K562 (cell line): ENCODE results near the gene PSMC6. TPM values are rescaled to one million over a fixed set of nuclear protein-coding genes. Genes with fewer than 3 reads are reported as not detected.

Experiments
- ATAC-seq: fragments of 200-7000 bp; cut with Tn5 transposase; 3 replicates; pipeline ENCODE4 v1.9.1; 2020; ENCODE audit warnings: moderate library complexity
- BruUV-seq: library from RNA; stranded (reverse); fragments of 400-500 nt; replicated peaks from 2 replicates; lab custom pipeline; 2021; lab: Mats Ljungman, UMichigan
- CTCF ChIA-PET: fragments of 300-600 bp; formaldehyde crosslinking; extraction: SDS; loops from one replicate; lab custom pipeline; 2021; ENCODE audit warnings: low intra/inter-chr PET ratio; lab: Yijun Ruan, JAX
- POLR2A ChIA-PET: fragments of 300-600, 350-650 bp; sonication (Branson Sonifier 250); formaldehyde crosslinking; extraction: SDS; loops from one replicate; lab custom pipeline; 2021; ENCODE audit warnings: antibody characterized with exemption, inconsistent platforms; lab: Yijun Ruan, JAX
- DNase-seq, 4 experiments: peaks; one replicate each; pipeline versions ENCODE4 v3.0.0 to v3.0.0-alpha.2; 2011 to 2018; ENCODE audit warnings: low spot score in 3 of 4, mixed read lengths in 3 of 4; ENCODE audit errors: extremely low read depth in 1 of 4
- FAIRE-seq: peaks from 2 replicates; lab custom pipeline; 2011; peaks lifted over from hg19 to GRCh38; lab: Jason Lieb, UNC
- H2AFZ ChIP-seq: 2 replicates; pipeline ENCODE4 v1.6.0; 2011; ENCODE audit warnings: low read depth, low read length, control low read depth, inconsistent platforms
- H3K27ac ChIP-seq: fragments of 200-600 bp; 3 replicates; pipeline ENCODE4 v1.8.0; 2011; ENCODE audit warnings: low read depth, mild to moderate bottlenecking, control low read depth, inconsistent platforms, low read length, moderate library complexity, mixed read lengths; ENCODE audit errors: extremely low read depth
- H3K27me3 ChIP-seq, 2 experiments: fragments of 300-600 bp in 1 of 2; 2 replicates in 1 of 2; 3 replicates in 1 of 2; pipeline versions ENCODE4 v1.6.0 to v1.8.0; 2011; ENCODE audit warnings: inconsistent platforms in 2 of 2, low read length in 2 of 2, mild to moderate bottlenecking in 1 of 2, mixed read lengths in 1 of 2, moderate library complexity in 1 of 2; ENCODE audit not compliant: control insufficient read depth in 2 of 2, insufficient read depth in 2 of 2
- H3K36me3 ChIP-seq: fragments of 300-600 bp; 3 replicates; pipeline ENCODE4 v1.8.0; 2011; ENCODE audit warnings: mild to moderate bottlenecking, low read length, inconsistent platforms; ENCODE audit not compliant: control insufficient read depth, insufficient read depth
- H3K4me1 ChIP-seq, 2 experiments: fragments of 200-600 bp in 1 of 2; replicated peaks in 1 of 2; 2 replicates in 1 of 2; 3 replicates in 1 of 2; pipeline versions ENCODE4 v1.5.1 to v1.8.0; 2011; ENCODE audit warnings: inconsistent platforms in 2 of 2, low read length in 2 of 2, mild to moderate bottlenecking in 1 of 2, mixed read lengths in 1 of 2, moderate library complexity in 1 of 2; ENCODE audit not compliant: control insufficient read depth in 2 of 2, insufficient read depth in 2 of 2
- H3K4me2 ChIP-seq: 2 replicates; pipeline ENCODE4 v1.6.1; 2011; ENCODE audit warnings: low read length, control low read depth, inconsistent platforms, mixed read lengths; ENCODE audit not compliant: insufficient read depth
- H3K4me3 ChIP-seq: fragments of 200-600 bp; sonication (generic), shearing (Covaris generic); 2 replicates; pipeline ENCODE4 v1.5.1; 2016; ENCODE audit warnings: control low read depth, inconsistent platforms
- H3K79me2 ChIP-seq: fragments of 200-600 bp; 3 replicates; pipeline ENCODE4 v1.8.0; 2011; ENCODE audit warnings: low read length, inconsistent platforms; ENCODE audit not compliant: control insufficient read depth, insufficient read depth
- H3K9ac ChIP-seq, 2 experiments: 2 replicates each; pipeline versions ENCODE4 v1.6.0 to v1.6.1; 2011; ENCODE audit warnings: low read depth in 2 of 2, low read length in 2 of 2, control low read depth in 1 of 2, inconsistent platforms in 1 of 2, mild to moderate bottlenecking in 1 of 2, mixed read lengths in 1 of 2; ENCODE audit not compliant: insufficient read depth in 1 of 2
- H3K9me1 ChIP-seq: one replicate; pipeline ENCODE4 v1.6.0; 2011; ENCODE audit warnings: inconsistent platforms, mild to moderate bottlenecking, low read length, moderate library complexity; ENCODE audit not compliant: control insufficient read depth, insufficient read depth
- H3K9me3 ChIP-seq: replicated peaks from 2 replicates; pipeline ENCODE4 v1.5.1; 2011; ENCODE audit warnings: low read depth, low read length, inconsistent platforms; ENCODE audit not compliant: control insufficient read depth, insufficient read depth
- H4K20me1 ChIP-seq: replicated peaks from 2 replicates; pipeline ENCODE4 v1.6.1; 2011; ENCODE audit warnings: low read length, inconsistent platforms, mixed read lengths; ENCODE audit not compliant: control insufficient read depth, insufficient read depth
- CCNT2 ChIP-seq: IDR thresholded peaks from 2 replicates; pipeline ENCODE4 v1.6.1; 2011; ENCODE audit warnings: borderline replicate concordance, low read depth, mild to moderate bottlenecking, moderate library complexity, mixed read lengths, low read length; ENCODE audit not compliant: insufficient read length; ENCODE audit errors: extremely low read depth
- EGR1 ChIP-seq: fragments of 450-650 bp; conservative IDR thresholded peaks from 2 replicates; pipeline ENCODE4 v1.6.1; 2017; ENCODE audit warnings: mild to moderate bottlenecking
- FOSL1 ChIP-seq: fragments of 200-800 bp; sonication (Bioruptor generic); conservative IDR thresholded peaks from 2 replicates; pipeline ENCODE4 v1.6.1; 2016; ENCODE audit warnings: missing genetic modification characterization, missing compliant biosample characterization
- GABPA ChIP-seq: fragments of 200-800 bp; sonication (Bioruptor generic); conservative IDR thresholded peaks from 2 replicates; pipeline ENCODE4 v1.6.1; 2016; ENCODE audit warnings: low read depth, missing genetic modification characterization, missing compliant biosample characterization
- HMGN3 ChIP-seq: IDR thresholded peaks from 2 replicates; pipeline ENCODE4 v1.6.1; 2011; ENCODE audit warnings: borderline replicate concordance, low read depth, mild to moderate bottlenecking, mixed read lengths, low read length; ENCODE audit not compliant: insufficient read length; ENCODE audit errors: extremely low read depth
- KLF6 ChIP-seq: fragments of 250-450 bp; sonication (Bioruptor Pico); IDR thresholded peaks from 2 replicates; pipeline ENCODE4 v1.4.0; 2020; ENCODE audit warnings: mild to moderate bottlenecking, moderate library complexity, borderline replicate concordance
- MIER1 ChIP-seq: fragments of 450-650 bp; IDR thresholded peaks from 2 replicates; pipeline ENCODE4 v1.6.1; 2016; ENCODE audit warnings: antibody characterized with exemption, mild to moderate bottlenecking, low read depth
- SAFB ChIP-seq: fragments of 200-400 bp; formaldehyde crosslinking; IDR thresholded peaks from 2 replicates; pipeline ENCODE4 v1.6.1; 2017; ENCODE audit warnings: low read depth, low read length, borderline replicate concordance
- SOX6 ChIP-seq: fragments of 450-650 bp; IDR thresholded peaks from 2 replicates; pipeline ENCODE4 v1.6.1; 2014; ENCODE audit warnings: mild to moderate bottlenecking
- YY1 ChIP-seq, 3 experiments: IDR thresholded peaks; 2 replicates each; pipeline ENCODE4 v1.6.1; 2011; ENCODE audit warnings: low read length in 2 of 3, mild to moderate bottlenecking in 2 of 3, moderate library complexity in 2 of 3, borderline replicate concordance in 1 of 3, control low read depth in 1 of 3, low read depth in 1 of 3; ENCODE audit not compliant: insufficient read depth in 3 of 3, insufficient replicate concordance in 2 of 3, control insufficient read depth in 1 of 3, insufficient read length in 1 of 3; ENCODE audit errors: extremely low read depth in 1 of 3
- ZNF140 ChIP-seq: fragments of 250-450 bp; sonication (Bioruptor Pico); IDR thresholded peaks from 2 replicates; pipeline ENCODE4 v1.8.0; 2021; ENCODE audit warnings: moderate library complexity, mild to moderate bottlenecking, inconsistent platforms
- ZNF23 ChIP-seq: fragments of 250-450 bp; sonication (Bioruptor Pico); IDR thresholded peaks from 2 replicates; pipeline ENCODE4 v1.4.0; 2020; ENCODE audit warnings: mild to moderate bottlenecking
- ZNF395 ChIP-seq: fragments of 200-800 bp; sonication (Bioruptor generic); IDR thresholded peaks from 2 replicates; pipeline ENCODE4 v1.6.1; 2017; ENCODE audit warnings: missing genetic modification characterization, missing compliant biosample characterization
- WGBS: fragments of 100-300 bp; shearing (Covaris generic); methylation state at CpG from one replicate; pipeline ENCODE4 v1.1.6; 2016; ENCODE audit warnings: low coverage, mixed read lengths; ENCODE audit not compliant: insufficient coverage; ENCODE audit errors: missing lambda C conversion rate; 5-methylcytosine and 5-hydroxymethylcytosine counted together
- in situ Hi-C: fragments of 300-500 bp; cut with MboI; formaldehyde crosslinking; loops from 4 replicates; pipeline ENCODE4 v1.15.0; 2018; ENCODE audit warnings: inconsistent platforms, mixed read lengths
- intact Hi-C: fragments of 100-400 bp; cut with micrococcal nuclease; formaldehyde crosslinking; loops from 2 replicates; pipeline ENCODE4 v1.14.2; 2022
- polyA plus RNA-seq, 8 experiments: library from polyadenylated mRNA; depleted of rRNA in 4 of 8; stranded (reverse) in 5 of 8; unstranded in 3 of 8; fragments of >200 nt; fragmentation: Nextera tagmentation in 2 of 8; fragmentation: Illumina TruSeq in 1 of 8; extraction: Ambion mirVana in 2 of 8; extraction: Trizol in 1 of 8; gene quantifications; 2 replicates each; pipeline versions ENCODE4 v1.2.1 to v1.2.3, GENCODE V29; 2011 to 2014; ENCODE audit warnings: inconsistent platforms in 1 of 8, missing spikeins in 1 of 8
- total RNA-seq, 7 experiments: library from RNA; depleted of rRNA in 6 of 7; stranded (reverse); fragments of >200 nt in 6 of 7; fragmentation: Illumina TruSeq in 2 of 7; extraction: Trizol in 2 of 7; gene quantifications; 2 replicates each; pipeline versions ENCODE4 v1.2.1 to v1.2.3, GENCODE V29; 2011 to 2021; ENCODE audit warnings: low replicate concordance in 1 of 7
- TF ChIP-seq, protein P1 (sequence below): fragments of 450-650 bp; IDR thresholded peaks from 2 replicates; pipeline ENCODE4 v1.6.1; 2016; ENCODE audit warnings: missing biosample characterization, missing genetic modification characterization
- TF ChIP-seq, protein P2 (sequence below), 2 experiments: IDR thresholded peaks; 2 replicates each; pipeline ENCODE4 v1.6.1; 2012; ENCODE audit warnings: improper control_type of control experiment in 2 of 2, low read depth in 2 of 2, low read length in 2 of 2, borderline replicate concordance in 1 of 2

PSMC6 gene
- total and polyA plus RNA-seq, 9 of the 15 experiments (the other 6 are each of a cell fraction or from before 2014, with no cell fraction given) = 91.4 to 224 (median 182) TPM

DNA sequence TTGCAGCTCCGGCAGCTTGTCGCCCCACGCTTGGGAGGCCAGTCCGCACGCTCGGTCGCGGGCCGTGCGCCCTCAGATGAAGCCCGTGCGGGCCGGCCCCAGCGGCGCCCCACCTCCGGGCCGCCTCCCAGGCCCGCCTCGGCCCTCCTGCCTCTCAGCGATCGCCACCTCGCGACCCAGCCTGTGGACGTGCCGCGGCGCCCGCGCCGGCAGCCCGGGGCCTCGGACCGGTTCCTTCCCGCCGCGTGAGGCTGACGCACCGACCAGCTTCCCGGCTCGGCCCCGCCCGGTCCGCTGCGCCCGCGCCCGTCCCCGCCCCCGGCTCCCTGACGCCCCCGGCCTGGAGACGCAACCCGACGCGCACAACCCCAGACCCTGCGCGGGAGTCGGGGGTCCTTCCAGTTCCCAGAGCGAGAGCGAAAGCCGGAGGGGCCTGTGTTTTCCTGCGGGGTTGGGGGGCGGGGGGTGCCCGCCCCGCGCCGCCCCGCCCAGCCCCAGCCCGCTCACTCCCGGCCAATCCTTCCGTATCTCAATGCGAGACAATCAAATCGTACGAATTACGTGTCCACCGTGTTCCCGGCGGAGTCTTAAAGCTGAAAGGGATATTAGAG lies 11.4 kb upstream of the PSMC6 start, which contains the start of gene ERO1A:
ERO1A (minus strand) TSS at position 78 of the 611 bp plus-strand sequence; CDS start at position 1, 77 bp downstream.
- Histone ChIP-seq H3K9me1 (no peaks in the 10 kb centered on the region), H3K36me3 (0 out of 3 replicates have a peak, but pooled peaks cover 2% of the 10 kb centered on the region), H4K20me1 (peaks cover 10% of the 10 kb centered on the region), H3K27me3 (no peaks in the 10 kb centered on the region), H3K9ac (peak within 1 kb of the TSS; percentile 76 to 98), H2AFZ (peak within 1 kb of the TSS; percentile 88), H3K79me2 (peaks cover 47% of the 10 kb centered on the region), H3K9me3 (no peaks in the 10 kb centered on the region), H3K4me2 (peak within 1 kb of the TSS; percentile 94), H3K27ac (peak within 1 kb of the TSS; percentile 85), H3K4me1 (peaks cover 9 to 15% of the 10 kb centered on the region in 2 experiments; a peak in 4 of 5 replicates), H3K4me3 (peak within 1 kb of the TSS; percentile 82)
- WGBS = 0% methylated on average over 7 of the region's 78 CpGs
- BruUV-seq = no TSS peak
- intact Hi-C loops = loop anchor here (1.0 kb wide), 1 partner anchor 11 kb away; no protein-coding TSS in a partner anchor
- ATAC-seq (peak; percentile 87), DNase-seq (peak; percentile 62 to 71 (median 63)), FAIRE-seq (no peak)
- CTCF ChIA-PET = no interaction called here
- POLR2A ChIA-PET = interaction anchor here (0.7 to 1.3 kb wide), 2 partner anchors 12 to 21 kb away, joined by 3 to 5 read pairs; partner anchors contain the start of gene PSMC6
- in situ Hi-C loops = no loop called here
- TF ChIP-seq, protein P1, sequence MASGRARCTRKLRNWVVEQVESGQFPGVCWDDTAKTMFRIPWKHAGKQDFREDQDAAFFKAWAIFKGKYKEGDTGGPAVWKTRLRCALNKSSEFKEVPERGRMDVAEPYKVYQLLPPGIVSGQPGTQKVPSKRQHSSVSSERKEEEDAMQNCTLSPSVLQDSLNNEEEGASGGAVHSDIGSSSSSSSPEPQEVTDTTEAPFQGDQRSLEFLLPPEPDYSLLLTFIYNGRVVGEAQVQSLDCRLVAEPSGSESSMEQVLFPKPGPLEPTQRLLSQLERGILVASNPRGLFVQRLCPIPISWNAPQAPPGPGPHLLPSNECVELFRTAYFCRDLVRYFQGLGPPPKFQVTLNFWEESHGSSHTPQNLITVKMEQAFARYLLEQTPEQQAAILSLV (tag) = no peak
- no peak for TF ChIP-seq SOX6
- no peak for TF ChIP-seq ZNF23 (CRISPR knock-in tag)
- peak; percentile 35 for TF ChIP-seq HMGN3
- TF ChIP-seq, protein P2, sequence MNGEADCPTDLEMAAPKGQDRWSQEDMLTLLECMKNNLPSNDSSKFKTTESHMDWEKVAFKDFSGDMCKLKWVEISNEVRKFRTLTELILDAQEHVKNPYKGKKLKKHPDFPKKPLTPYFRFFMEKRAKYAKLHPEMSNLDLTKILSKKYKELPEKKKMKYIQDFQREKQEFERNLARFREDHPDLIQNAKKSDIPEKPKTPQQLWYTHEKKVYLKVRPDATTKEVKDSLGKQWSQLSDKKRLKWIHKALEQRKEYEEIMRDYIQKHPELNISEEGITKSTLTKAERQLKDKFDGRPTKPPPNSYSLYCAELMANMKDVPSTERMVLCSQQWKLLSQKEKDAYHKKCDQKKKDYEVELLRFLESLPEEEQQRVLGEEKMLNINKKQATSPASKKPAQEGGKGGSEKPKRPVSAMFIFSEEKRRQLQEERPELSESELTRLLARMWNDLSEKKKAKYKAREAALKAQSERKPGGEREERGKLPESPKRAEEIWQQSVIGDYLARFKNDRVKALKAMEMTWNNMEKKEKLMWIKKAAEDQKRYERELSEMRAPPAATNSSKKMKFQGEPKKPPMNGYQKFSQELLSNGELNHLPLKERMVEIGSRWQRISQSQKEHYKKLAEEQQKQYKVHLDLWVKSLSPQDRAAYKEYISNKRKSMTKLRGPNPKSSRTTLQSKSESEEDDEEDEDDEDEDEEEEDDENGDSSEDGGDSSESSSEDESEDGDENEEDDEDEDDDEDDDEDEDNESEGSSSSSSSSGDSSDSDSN (IDR thresholded peaks at IDR 0.05; ENCODE audit: borderline replicate concordance in 1 of 2, low read depth in 2 of 2, low read length in 2 of 2) = peak; percentile 90 to 94
- 0 out of 2 replicates have a peak, but pooled peaks have one; percentile 12 for TF ChIP-seq GABPA (tag)
- TF ChIP-seq EGR1 = peak; percentile 75
- peak; percentile 63; the same call in 1 of the 2 replicates for TF ChIP-seq ZNF395 (CRISPR knock-in tag)
- TF ChIP-seq MIER1 = no peak
- no peak for TF ChIP-seq ZNF140
- TF ChIP-seq FOSL1 (tag) = peak; percentile 44
- TF ChIP-seq CCNT2 = peak; percentile 60
- TF ChIP-seq YY1 (IDR thresholded peaks at IDR 0.05; ENCODE audit: borderline replicate concordance in 1 of 3, control insufficient read depth in 1 of 3, extremely low read depth in 1 of 3, insufficient read depth in 3 of 3, insufficient read length in 1 of 3, insufficient replicate concordance in 2 of 3, low read depth in 1 of 3, low read length in 2 of 3) = peak in 1 of 3 experiments; percentile 57
- no peak for TF ChIP-seq KLF6 (CRISPR knock-in tag)
- no peak for TF ChIP-seq SAFB
